Measurements from ENCODE around the gene TANC1. TPM values are rescaled to one million over a fixed set of nuclear protein-coding genes. Genes with fewer than 3 reads are reported as not detected.

The TANC1 gene
- total and polyA plus RNA-seq, 9 donors: 14.3 to 25.2 (median 20.1) TPM

- Histone ChIP-seq H3K4me3 (ENCODE audit: low read length) (peak overlapping the region; percentile 71), H3K27ac (ENCODE audit: low read length) (peak overlapping the region; percentile 93), H3K4me1 (ENCODE audit: control insufficient read depth, insufficient read depth, low read length) (peaks cover 24% of the 10 kb centered on the region), H3K36me3 (ENCODE audit: control insufficient read depth, insufficient read depth, low read length) (no peaks in the 10 kb centered on the region), H3K27me3 (ENCODE audit: control insufficient read depth, insufficient read depth, low read length) (peaks cover 5% of the 10 kb centered on the region), H3K9me3 (replicated peaks; ENCODE audit: control insufficient read depth, low read depth, low read length) (no peaks in the 10 kb centered on the region)
- 1% methylated on average over 24 of the region's 25 CpGs for WGBS (ENCODE audit: insufficient coverage)
- peak; percentile 48 for DNase-seq
Measured at GRCh38 chr2:158969715-158970240, 1.3 kb downstream of the TANC1 start.

DNA sequence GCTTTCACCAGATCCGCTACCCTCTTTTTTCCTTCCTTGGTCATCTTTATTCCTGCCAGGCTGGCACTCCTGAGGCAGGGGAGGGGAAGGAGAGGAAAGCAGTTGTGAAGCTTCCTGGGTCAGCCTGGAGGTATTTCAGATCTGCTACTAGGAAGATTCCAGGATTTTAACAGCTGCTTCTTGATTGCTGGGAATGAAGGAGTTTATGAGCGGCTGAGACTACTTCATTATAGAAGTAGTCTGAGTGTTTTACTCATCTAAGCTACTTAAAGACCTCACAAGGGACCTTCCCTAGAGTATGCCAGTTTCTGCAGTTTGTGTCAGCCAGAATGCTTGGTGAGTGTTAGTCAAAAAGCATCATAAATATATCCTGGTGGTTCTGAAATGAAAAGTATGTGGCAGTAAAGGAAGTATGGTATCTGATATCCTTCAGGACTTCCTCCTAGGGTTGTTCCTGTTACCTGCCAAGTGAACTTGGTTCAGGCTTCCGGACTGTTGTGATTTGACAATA, 1.9 kb downstream of the TANC1 start:
- peak overlapping the region; percentile 93 for H3K27ac ChIP-seq (ENCODE audit: low read length)
- 17% methylated on average over 1 of the region's 3 CpGs for WGBS (ENCODE audit: insufficient coverage)

GRCh38 chr2:158973116-158973956, 4.9 kb downstream of the TANC1 start:
- Histone ChIP-seq H3K36me3 (ENCODE audit: control insufficient read depth, insufficient read depth, low read length) (no peaks in the 10 kb centered on the region), H3K27me3 (ENCODE audit: control insufficient read depth, insufficient read depth, low read length) (peaks cover 5% of the 10 kb centered on the region), H3K4me3 (ENCODE audit: low read length) (no peak overlapping the region), H3K27ac (ENCODE audit: low read length) (no peak overlapping the region), H3K4me1 (ENCODE audit: control insufficient read depth, insufficient read depth, low read length) (peaks cover 14% of the 10 kb centered on the region), H3K9me3 (replicated peaks; ENCODE audit: control insufficient read depth, low read depth, low read length) (no peaks in the 10 kb centered on the region)
- DNase-seq: no peak
- WGBS (ENCODE audit: insufficient coverage): 57% methylated on average over 3 of the region's 8 CpGs

More for the DNA sequence above, 1.9 kb downstream of the TANC1 start:
- Histone ChIP-seq H3K4me1 (ENCODE audit: control insufficient read depth, insufficient read depth, low read length) (peaks cover 20% of the 10 kb centered on the region), H3K4me3 (ENCODE audit: low read length) (peak overlapping the region; percentile 71), H3K27me3 (ENCODE audit: control insufficient read depth, insufficient read depth, low read length) (peaks cover 5% of the 10 kb centered on the region), H3K36me3 (ENCODE audit: control insufficient read depth, insufficient read depth, low read length) (no peaks in the 10 kb centered on the region), H3K9me3 (replicated peaks; ENCODE audit: control insufficient read depth, low read depth, low read length) (no peaks in the 10 kb centered on the region)
- DNase-seq: no peak

DNA sequence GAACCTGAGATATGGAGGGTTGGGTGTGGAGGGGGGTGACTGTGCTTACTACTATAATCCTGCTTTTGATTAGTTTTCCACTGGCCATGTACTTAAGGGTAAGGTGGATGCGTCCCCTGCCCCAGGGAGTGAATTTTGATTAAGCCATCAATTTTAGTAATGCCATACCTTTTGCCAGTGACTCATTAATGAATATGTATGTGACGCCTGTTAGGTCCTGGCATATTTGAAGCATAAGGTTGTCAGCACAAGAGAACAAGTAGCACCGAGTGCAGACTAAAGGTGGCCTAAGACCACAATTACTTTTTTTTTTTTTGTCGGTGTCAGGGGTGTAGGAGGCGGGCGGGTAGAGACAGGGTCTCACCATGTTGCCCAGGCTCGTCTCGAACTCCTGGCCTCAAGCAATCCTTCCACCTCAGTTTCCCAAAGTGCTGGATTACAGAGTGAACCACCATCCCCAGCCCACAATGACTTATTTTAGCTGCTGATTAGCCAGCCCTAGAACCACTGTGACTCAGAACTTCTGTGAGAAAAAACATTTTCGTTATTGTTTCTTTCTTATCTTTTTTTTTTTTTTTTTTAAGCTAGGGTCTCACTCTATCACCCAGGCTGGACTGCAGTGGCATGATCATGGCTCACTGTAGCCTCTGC, 7.0 kb downstream of the TANC1 start:
- 94% methylated on average over 3 of the region's 9 CpGs for WGBS (ENCODE audit: insufficient coverage)
- Histone ChIP-seq H3K27me3 (ENCODE audit: control insufficient read depth, insufficient read depth, low read length) (no peaks in the 10 kb centered on the region), H3K27ac (ENCODE audit: low read length) (no peak overlapping the region), H3K36me3 (ENCODE audit: control insufficient read depth, insufficient read depth, low read length) (no peaks in the 10 kb centered on the region), H3K4me3 (ENCODE audit: low read length) (no peak overlapping the region), H3K4me1 (ENCODE audit: control insufficient read depth, insufficient read depth, low read length) (peaks cover 10% of the 10 kb centered on the region), H3K9me3 (replicated peaks; ENCODE audit: control insufficient read depth, low read depth, low read length) (no peaks in the 10 kb centered on the region)
- DNase-seq: no peak

DNA sequence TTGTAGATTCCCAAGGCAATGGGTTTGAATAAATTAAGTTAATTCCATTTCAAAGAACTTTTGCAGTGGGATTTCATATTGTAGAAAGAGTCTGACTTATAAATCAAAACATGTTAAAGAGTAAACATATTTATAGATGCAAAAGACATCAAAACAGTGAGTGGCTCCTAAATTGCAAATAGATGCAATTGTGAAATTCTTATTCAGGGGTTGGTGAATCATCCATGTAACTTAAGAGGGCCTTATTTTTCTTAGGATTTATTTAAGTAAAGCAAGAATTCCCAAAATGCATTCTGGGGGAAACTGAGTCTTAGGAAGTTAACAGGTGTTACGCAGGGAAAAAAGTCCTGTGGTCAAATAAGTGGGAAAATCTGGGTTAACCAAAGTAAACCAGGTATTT, 11.3 kb downstream of the TANC1 start:
- H3K9me3 ChIP-seq (replicated peaks; ENCODE audit: control insufficient read depth, low read depth, low read length): no peaks in the 10 kb centered on the region
- no peaks in the 10 kb centered on the region for H3K27me3 ChIP-seq (ENCODE audit: control insufficient read depth, insufficient read depth, low read length)
- H3K27ac ChIP-seq (ENCODE audit: low read length): no peak overlapping the region
- no peak for DNase-seq
- no peaks in the 10 kb centered on the region for H3K36me3 ChIP-seq (ENCODE audit: control insufficient read depth, insufficient read depth, low read length)
- no peak overlapping the region for H3K4me3 ChIP-seq (ENCODE audit: low read length)
- WGBS (ENCODE audit: insufficient coverage): no CpG with 5 or more reads among the region's 1 CpG
- peaks cover 7% of the 10 kb centered on the region for H3K4me1 ChIP-seq (ENCODE audit: control insufficient read depth, insufficient read depth, low read length)

DNA sequence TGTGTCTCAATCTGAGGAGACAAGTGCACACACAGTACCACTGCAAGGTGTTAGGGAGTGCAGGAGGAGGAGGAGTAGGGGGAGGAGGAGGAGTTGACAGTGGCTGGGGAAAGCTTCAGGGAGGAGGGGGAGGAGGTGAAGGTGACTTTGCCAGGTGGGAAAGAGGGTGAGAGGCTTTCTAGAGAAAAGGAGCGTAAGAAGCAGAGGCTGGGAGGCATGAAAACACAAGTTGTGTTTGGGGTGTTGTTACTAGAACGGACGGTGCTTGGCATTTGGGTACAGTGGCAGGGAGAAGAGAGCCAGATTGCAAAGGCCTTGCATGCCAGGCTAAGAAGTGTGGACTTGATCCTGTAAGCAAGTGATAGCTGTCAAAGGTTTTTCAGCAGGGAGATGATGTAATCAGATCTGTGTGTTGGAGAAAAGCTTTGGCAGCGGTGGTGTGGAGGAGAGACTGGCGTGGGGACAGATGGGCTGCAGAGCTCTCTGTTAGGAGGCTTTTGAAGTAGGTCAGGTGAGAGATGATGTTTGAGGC, 16.2 kb downstream of the TANC1 start:
- peak; percentile 48 for DNase-seq
- Histone ChIP-seq H3K27me3 (ENCODE audit: control insufficient read depth, insufficient read depth, low read length) (no peaks in the 10 kb centered on the region), H3K27ac (ENCODE audit: low read length) (no peak overlapping the region), H3K4me3 (ENCODE audit: low read length) (no peak overlapping the region), H3K36me3 (ENCODE audit: control insufficient read depth, insufficient read depth, low read length) (no peaks in the 10 kb centered on the region), H3K9me3 (replicated peaks; ENCODE audit: control insufficient read depth, low read depth, low read length) (no peaks in the 10 kb centered on the region), H3K4me1 (ENCODE audit: control insufficient read depth, insufficient read depth, low read length) (peaks cover 8% of the 10 kb centered on the region)
- WGBS (ENCODE audit: insufficient coverage): 43% methylated on average over 5 of the region's 5 CpGs

DNA sequence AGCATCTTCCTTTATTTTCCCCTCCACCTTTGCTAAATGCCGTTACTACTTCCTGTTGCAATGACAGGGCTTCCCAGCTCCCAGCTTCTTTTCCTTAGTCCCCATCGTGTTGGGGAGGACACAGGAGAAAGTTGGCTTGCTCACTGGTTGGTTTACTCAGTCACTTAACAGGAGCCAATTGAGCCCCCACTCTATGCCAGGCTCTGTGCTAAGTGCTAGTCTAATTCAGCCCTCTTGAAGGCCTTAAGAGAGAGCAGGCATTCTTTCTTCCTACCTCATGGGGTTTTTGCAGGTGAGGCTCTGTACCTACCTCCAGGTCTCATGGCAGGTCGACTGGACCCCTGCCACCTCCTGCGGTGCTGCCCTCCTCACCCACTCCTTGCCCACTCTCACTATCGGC, 20.1 kb downstream of the TANC1 start:
- Histone ChIP-seq H3K4me1 (ENCODE audit: control insufficient read depth, insufficient read depth, low read length) (peaks cover 8% of the 10 kb centered on the region), H3K9me3 (replicated peaks; ENCODE audit: control insufficient read depth, low read depth, low read length) (no peaks in the 10 kb centered on the region), H3K27me3 (ENCODE audit: control insufficient read depth, insufficient read depth, low read length) (no peaks in the 10 kb centered on the region), H3K27ac (ENCODE audit: low read length) (no peak overlapping the region), H3K36me3 (ENCODE audit: control insufficient read depth, insufficient read depth, low read length) (no peaks in the 10 kb centered on the region), H3K4me3 (ENCODE audit: low read length) (no peak overlapping the region)
- DNase-seq: no peak
- 67% methylated on average over 2 of the region's 5 CpGs for WGBS (ENCODE audit: insufficient coverage)

GRCh38 chr2:158989165-158989564, 20.7 kb downstream of the TANC1 start:
- Histone ChIP-seq H3K4me1 (ENCODE audit: control insufficient read depth, insufficient read depth, low read length) (peaks cover 5% of the 10 kb centered on the region), H3K27me3 (ENCODE audit: control insufficient read depth, insufficient read depth, low read length) (no peaks in the 10 kb centered on the region), H3K27ac (ENCODE audit: low read length) (no peak overlapping the region), H3K36me3 (ENCODE audit: control insufficient read depth, insufficient read depth, low read length) (no peaks in the 10 kb centered on the region), H3K9me3 (replicated peaks; ENCODE audit: control insufficient read depth, low read depth, low read length) (no peaks in the 10 kb centered on the region), H3K4me3 (ENCODE audit: low read length) (no peak overlapping the region)
- WGBS (ENCODE audit: insufficient coverage): 83% methylated on average over 3 of the region's 5 CpGs
- no peak for DNase-seq

DNA sequence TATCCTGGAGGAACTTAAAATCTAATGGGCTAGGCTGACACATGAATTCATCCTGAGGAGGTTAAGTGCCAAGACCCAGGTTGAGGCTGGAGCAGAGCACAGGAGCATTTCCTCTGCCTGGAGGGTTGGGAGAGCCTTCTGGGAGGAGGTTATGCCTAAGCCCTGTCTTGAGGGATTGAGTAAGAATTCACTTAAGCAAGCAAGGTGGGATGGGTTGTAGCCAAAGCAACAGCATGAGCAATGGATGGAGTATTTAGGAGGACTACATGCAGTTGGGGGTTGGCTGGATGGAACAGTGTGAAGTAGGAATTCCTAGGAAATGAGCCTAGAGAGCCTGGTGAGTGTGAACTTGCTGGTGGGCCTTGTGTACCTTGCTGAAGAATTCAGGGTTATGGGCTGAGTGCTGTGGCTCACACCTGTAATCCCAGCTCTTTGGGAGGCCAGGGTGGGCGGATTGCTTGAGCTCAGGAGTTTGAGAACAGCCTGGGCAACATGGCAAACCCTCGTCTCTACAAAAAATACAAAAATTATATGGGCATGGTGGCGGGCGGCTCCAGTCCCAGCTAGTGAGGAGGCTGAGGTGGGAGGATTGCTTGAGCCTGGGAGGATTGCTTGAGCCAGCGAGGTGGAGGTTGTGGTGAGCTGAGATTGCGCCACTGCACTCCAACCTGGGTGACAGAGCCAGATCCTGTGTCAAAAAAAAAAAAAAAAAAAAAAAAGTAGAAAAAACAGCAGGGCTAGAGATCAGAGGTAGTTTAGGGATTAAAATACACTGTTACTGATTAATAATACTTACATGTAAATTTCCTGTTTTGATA, 22.2 kb downstream of the TANC1 start:
- no peaks in the 10 kb centered on the region for H3K27me3 ChIP-seq (ENCODE audit: control insufficient read depth, insufficient read depth, low read length)
- no CpG with 5 or more reads among the region's 6 CpGs for WGBS (ENCODE audit: insufficient coverage)
- no peaks in the 10 kb centered on the region for H3K9me3 ChIP-seq (replicated peaks; ENCODE audit: control insufficient read depth, low read depth, low read length)
- H3K27ac ChIP-seq (ENCODE audit: low read length): no peak overlapping the region
- H3K4me3 ChIP-seq (ENCODE audit: low read length): no peak overlapping the region
- H3K36me3 ChIP-seq (ENCODE audit: control insufficient read depth, insufficient read depth, low read length): no peaks in the 10 kb centered on the region
- no peaks in the 10 kb centered on the region for H3K4me1 ChIP-seq (ENCODE audit: control insufficient read depth, insufficient read depth, low read length)
- DNase-seq: no peak

Measured in muscle of leg (tissue), 11 donors.